Cardiac fibroblast (primary cell): Measurements from ENCODE around the gene PVALEF.

Source experiments
- DNase-seq, 2 donors: peaks; one replicate each; pipeline versions ENCODE4 v3.0.0 to v3.0.0-alpha.2; 2010; ENCODE audit warnings: low read depth in 2 of 2
- H3K4me3 ChIP-seq, 2 donors: replicated peaks in 1 of 2; 1 replicate in 1 of 2; 2 replicates in 1 of 2; pipeline ENCODE4 v1.5.1; 2011; ENCODE audit warnings: low read depth in 2 of 2, low read length in 2 of 2, mild to moderate bottlenecking in 2 of 2, moderate library complexity in 1 of 2
- CTCF ChIP-seq: IDR thresholded peaks from one replicate; pipeline ENCODE4 v1.5.1; 2011; ENCODE audit warnings: low read depth, mild to moderate bottlenecking, low read length, inconsistent platforms

The PVALEF gene

GRCh38 chr17:81181811-81182185 is 16.5 kb downstream of the PVALEF start:
- H3K4me3 ChIP-seq, result no peak overlapping the region
- no peak for TF ChIP-seq CTCF
- DNase-seq, result no peak

GRCh38 chr17:81182596-81182995 is 17.3 kb downstream of the PVALEF start:
- no peak for DNase-seq
- H3K4me3 ChIP-seq, result no peak overlapping the region
- no peak for TF ChIP-seq CTCF

GRCh38 chr17:81183316-81183715 is 18.0 kb downstream of the PVALEF start:
- TF ChIP-seq CTCF, result no peak
- no peak for DNase-seq
- no peak overlapping the region for H3K4me3 ChIP-seq

GRCh38 chr17:81183807-81184206 is 18.5 kb downstream of the PVALEF start:
- no peak for TF ChIP-seq CTCF
- DNase-seq, result no peak
- H3K4me3 ChIP-seq, result no peak overlapping the region

GRCh38 chr17:81184555-81184954 is 19.2 kb downstream of the PVALEF start:
- DNase-seq, result no peak
- H3K4me3 ChIP-seq, result no peak overlapping the region
- no peak for TF ChIP-seq CTCF

- no peak for DNase-seq
- no peak for TF ChIP-seq CTCF
- no peak overlapping the region for H3K4me3 ChIP-seq
Measured at GRCh38 chr17:81186203-81186602, 20.9 kb downstream of the PVALEF start.

GRCh38 chr17:81187120-81187519 is 21.8 kb downstream of the PVALEF start:
- no peak for TF ChIP-seq CTCF
- DNase-seq, result no peak
- H3K4me3 ChIP-seq, result no peak overlapping the region
